Activated naive CD4-positive, alpha-beta T cell treated with anti-CD3 and anti-CD28 coated beads, Interleukin-2, amount 50 U/mL, for 72 hours (primary cell): ENCODE results near the gene RPS10. TPM values are rescaled to one million over a fixed set of nuclear protein-coding genes. Genes with fewer than 3 reads are reported as not detected.
A peak's percentile ranks its signal among the peaks of the same experiment; 100 is the strongest.

Experiments used
- ATAC-seq, 2 donors: fragments of 150-1000 bp; cut with Tn5 transposase; 2 replicates each; pipeline ENCODE4 v1.10.0; 2021; ENCODE audit warnings: mild to moderate bottlenecking in 2 of 2, moderate library complexity in 2 of 2
- DNase-seq, 2 donors: peaks; one replicate each; pipeline ENCODE4 v3.0.0; 2021 to 2022; ENCODE audit warnings: low spot score in 2 of 2
- H3K27ac Mint-ChIP-seq, 2 donors: one replicate each; pipeline ENCODE4 v1.8.0; 2022; ENCODE audit warnings: mild to moderate bottlenecking in 2 of 2, mixed read lengths in 2 of 2
- H3K36me3 Mint-ChIP-seq, 2 donors: one replicate each; pipeline ENCODE4 v1.8.0; 2022; ENCODE audit warnings: mixed read lengths in 2 of 2
- H3K9me3 Mint-ChIP-seq, 2 donors: one replicate each; pipeline ENCODE4 v1.8.0; 2022; ENCODE audit warnings: mixed read lengths in 2 of 2
- total RNA-seq, 2 donors: library from RNA; stranded (reverse); gene quantifications; one replicate each; pipeline ENCODE4 v1.2.3, GENCODE V29; 2022

The RPS10 gene
- total RNA-seq = 1,000 to 10,000 TPM; 2,345 to 2,565 TPM

- DNase-seq = peak; percentile 96
- peak; percentile 96 for ATAC-seq
- no peaks in the 10 kb centered on the region for H3K9me3 Mint-ChIP-seq
- peaks cover 26 to 43% of the 10 kb centered on the region in 2 donors for H3K36me3 Mint-ChIP-seq
- H3K27ac Mint-ChIP-seq = peak within 1 kb of the TSS; percentile 98 to 100
These were observed at the start of gene RPS10 for GRCh38 chr6:34425498-34426410. RPS10 (minus strand) TSS chr6:34426069; CDS start chr6:34425221, 848 bp downstream.

GRCh38 chr6:34475238-34475682 is 49.4 kb upstream of the RPS10 start:
- Mint-ChIP-seq H3K36me3 (no peaks in the 10 kb centered on the region), H3K27ac (no peak overlapping the region), H3K9me3 (no peaks in the 10 kb centered on the region)
- no peak for ATAC-seq
- DNase-seq = no peak

- no peak overlapping the region for H3K27ac Mint-ChIP-seq
- H3K9me3 Mint-ChIP-seq = no peaks in the 10 kb centered on the region
- DNase-seq (no peak), ATAC-seq (no peak)
- no peaks in the 10 kb centered on the region for H3K36me3 Mint-ChIP-seq
These were observed 48.9 kb upstream of the RPS10 start for GRCh38 chr6:34474754-34475153.

- ATAC-seq = no peak
- Mint-ChIP-seq H3K9me3 (no peaks in the 10 kb centered on the region), H3K27ac (no peak overlapping the region), H3K36me3 (no peaks in the 10 kb centered on the region)
- DNase-seq = no peak
These were observed 48.1 kb upstream of the RPS10 start for GRCh38 chr6:34473967-34474366.

GRCh38 chr6:34472425-34472824 is 46.6 kb upstream of the RPS10 start:
- no peak for ATAC-seq
- Mint-ChIP-seq H3K36me3 (no peaks in the 10 kb centered on the region), H3K27ac (no peak overlapping the region), H3K9me3 (no peaks in the 10 kb centered on the region)
- no peak for DNase-seq

- H3K9me3 Mint-ChIP-seq = no peaks in the 10 kb centered on the region
- H3K27ac Mint-ChIP-seq = no peak overlapping the region
These were observed 43.6 kb upstream of the RPS10 start for GRCh38 chr6:34469499-34469898.

GRCh38 chr6:34468378-34468892 is 42.6 kb upstream of the RPS10 start:
- H3K27ac Mint-ChIP-seq = no peak overlapping the region
- H3K9me3 Mint-ChIP-seq = no peaks in the 10 kb centered on the region

More at GRCh38 chr6:34469499-34469898, 43.6 kb upstream of the RPS10 start:
- ATAC-seq (no peak), DNase-seq (no peak)
- H3K36me3 Mint-ChIP-seq = no peaks in the 10 kb centered on the region

GRCh38 chr6:34466242-34467185 is 40.6 kb upstream of the RPS10 start:
- Mint-ChIP-seq H3K27ac (no peak overlapping the region), H3K36me3 (no peaks in the 10 kb centered on the region), H3K9me3 (no peaks in the 10 kb centered on the region)
- ATAC-seq (peak in 1 of 2 donors; percentile 10), DNase-seq (no peak)

More at GRCh38 chr6:34468378-34468892, 42.6 kb upstream of the RPS10 start:
- no peaks in the 10 kb centered on the region for H3K36me3 Mint-ChIP-seq
- ATAC-seq = no peak
- no peak for DNase-seq

- no peaks in the 10 kb centered on the region for H3K36me3 Mint-ChIP-seq
- ATAC-seq = peak; percentile 44 to 81
- DNase-seq = peak in 1 of 2 donors; percentile 42
- H3K27ac Mint-ChIP-seq = no peak within 1 kb of the TSS
- no peaks in the 10 kb centered on the region for H3K9me3 Mint-ChIP-seq
These were observed 39.8 kb upstream of the RPS10 start, which contains the start of gene PACSIN1 for GRCh38 chr6:34465531-34466241. PACSIN1 (plus strand) TSS chr6:34466076; CDS start chr6:34526306, 60,230 bp downstream.

GRCh38 chr6:34463849-34464248 is 38.0 kb upstream of the RPS10 start:
- H3K27ac Mint-ChIP-seq = no peak overlapping the region
- H3K9me3 Mint-ChIP-seq = no peaks in the 10 kb centered on the region
- DNase-seq (no peak), ATAC-seq (no peak)
- H3K36me3 Mint-ChIP-seq = no peaks in the 10 kb centered on the region

GRCh38 chr6:34463299-34463698 is 37.4 kb upstream of the RPS10 start:
- no peak overlapping the region for H3K27ac Mint-ChIP-seq
- DNase-seq (no peak), ATAC-seq (no peak)
- no peaks in the 10 kb centered on the region for H3K36me3 Mint-ChIP-seq
- H3K9me3 Mint-ChIP-seq = no peaks in the 10 kb centered on the region

GRCh38 chr6:34462551-34462971 is 36.7 kb upstream of the RPS10 start:
- Mint-ChIP-seq H3K9me3 (no peaks in the 10 kb centered on the region), H3K27ac (no peak overlapping the region), H3K36me3 (no peaks in the 10 kb centered on the region)
- DNase-seq (no peak), ATAC-seq (no peak)

- ATAC-seq = no peak
- H3K36me3 Mint-ChIP-seq = no peaks in the 10 kb centered on the region
- no peak overlapping the region for H3K27ac Mint-ChIP-seq
- DNase-seq = no peak
- no peaks in the 10 kb centered on the region for H3K9me3 Mint-ChIP-seq
These were observed 36.1 kb upstream of the RPS10 start for GRCh38 chr6:34462010-34462409.

GRCh38 chr6:34460796-34461507 is 35.1 kb upstream of the RPS10 start:
- no peaks in the 10 kb centered on the region for H3K36me3 Mint-ChIP-seq
- no peak overlapping the region for H3K27ac Mint-ChIP-seq
- ATAC-seq = no peak
- H3K9me3 Mint-ChIP-seq = no peaks in the 10 kb centered on the region
- DNase-seq = no peak

GRCh38 chr6:34459899-34460593 is 34.2 kb upstream of the RPS10 start:
- H3K27ac Mint-ChIP-seq = no peak overlapping the region
- no peaks in the 10 kb centered on the region for H3K36me3 Mint-ChIP-seq
- H3K9me3 Mint-ChIP-seq = no peaks in the 10 kb centered on the region
- DNase-seq (peak in 1 of 2 donors; percentile 46), ATAC-seq (peak; percentile 81 to 85)
